HG02981 (cell line): ENCODE results near the gene VAT1.
"Not testable (repeated sequence)": the region's sequence is repeated elsewhere in the genome, so short reads cannot be mapped to it uniquely, and the experiment has no call there.

Source experiments
- ATAC-seq: cut with Tn5 transposase; IDR thresholded peaks from one replicate; pipeline ENCODE4 v1.9.1; 2021; ENCODE audit warnings: mild to moderate bottlenecking, moderate library complexity; ENCODE audit not compliant: unreplicated experiment

The VAT1 gene

GRCh38 chr17:43021741-43022512 is at the start of gene VAT1:
TSS of gene VAT1 (minus strand) at chr17:43022385. CDS start at chr17:43022322, 63 bp downstream.
- no peak for ATAC-seq

GRCh38 chr17:43070872-43071271 is 48.7 kb upstream of the VAT1 start:
- no peak for ATAC-seq

- no peak for ATAC-seq
Measured at GRCh38 chr17:43070257-43070656, 48.1 kb upstream of the VAT1 start.

GRCh38 chr17:43069368-43069898 is 47.2 kb upstream of the VAT1 start:
- ATAC-seq, result no peak

- no peak for ATAC-seq
Measured at GRCh38 chr17:43068570-43069367, 46.6 kb upstream of the VAT1 start.

GRCh38 chr17:43062984-43063638 is 40.9 kb upstream of the VAT1 start:
- no peak for ATAC-seq

- no peak for ATAC-seq
Measured at GRCh38 chr17:43056051-43056450, 33.9 kb upstream of the VAT1 start.

GRCh38 chr17:43053008-43053407 is 30.8 kb upstream of the VAT1 start:
- ATAC-seq, result not testable (repeated sequence)

GRCh38 chr17:43051969-43052368 is 29.8 kb upstream of the VAT1 start:
- ATAC-seq, result no peak

- no peak for ATAC-seq
Measured at GRCh38 chr17:43044024-43044423, 21.8 kb upstream of the VAT1 start.

- ATAC-seq, result no peak
Measured at GRCh38 chr17:43043307-43043706, 21.1 kb upstream of the VAT1 start.

GRCh38 chr17:43042025-43042628 is 19.9 kb upstream of the VAT1 start:
- no peak for ATAC-seq

- no peak for ATAC-seq
Measured at GRCh38 chr17:43040655-43041054, 18.5 kb upstream of the VAT1 start.

- ATAC-seq, result no peak
Measured at GRCh38 chr17:43039646-43040045, 17.5 kb upstream of the VAT1 start.

GRCh38 chr17:43034894-43035293 is 12.7 kb upstream of the VAT1 start:
- ATAC-seq, result no peak

GRCh38 chr17:43033948-43034881 is 12.0 kb upstream of the VAT1 start:
- no peak for ATAC-seq

- ATAC-seq, result no peak
Measured at GRCh38 chr17:43031666-43032065, 9.5 kb upstream of the VAT1 start.

- no peak for ATAC-seq
Measured at GRCh38 chr17:43030137-43030767, 8.1 kb upstream of the VAT1 start.

- no peak for ATAC-seq
Measured at GRCh38 chr17:43028221-43028861, 6.2 kb upstream of the VAT1 start.
